NCI-H524 (cell line): ENCODE measurements around the gene ACTL8.

Experiments
- DNase-seq, 2 experiments: peaks; one replicate each; lab custom pipeline; 2025; lab: John Stamatoyannopoulos, UW

ACTL8 gene

GRCh38 chr1:17802945-17803344 lies 47.8 kb downstream of the ACTL8 start:
- no peak for DNase-seq

DNA sequence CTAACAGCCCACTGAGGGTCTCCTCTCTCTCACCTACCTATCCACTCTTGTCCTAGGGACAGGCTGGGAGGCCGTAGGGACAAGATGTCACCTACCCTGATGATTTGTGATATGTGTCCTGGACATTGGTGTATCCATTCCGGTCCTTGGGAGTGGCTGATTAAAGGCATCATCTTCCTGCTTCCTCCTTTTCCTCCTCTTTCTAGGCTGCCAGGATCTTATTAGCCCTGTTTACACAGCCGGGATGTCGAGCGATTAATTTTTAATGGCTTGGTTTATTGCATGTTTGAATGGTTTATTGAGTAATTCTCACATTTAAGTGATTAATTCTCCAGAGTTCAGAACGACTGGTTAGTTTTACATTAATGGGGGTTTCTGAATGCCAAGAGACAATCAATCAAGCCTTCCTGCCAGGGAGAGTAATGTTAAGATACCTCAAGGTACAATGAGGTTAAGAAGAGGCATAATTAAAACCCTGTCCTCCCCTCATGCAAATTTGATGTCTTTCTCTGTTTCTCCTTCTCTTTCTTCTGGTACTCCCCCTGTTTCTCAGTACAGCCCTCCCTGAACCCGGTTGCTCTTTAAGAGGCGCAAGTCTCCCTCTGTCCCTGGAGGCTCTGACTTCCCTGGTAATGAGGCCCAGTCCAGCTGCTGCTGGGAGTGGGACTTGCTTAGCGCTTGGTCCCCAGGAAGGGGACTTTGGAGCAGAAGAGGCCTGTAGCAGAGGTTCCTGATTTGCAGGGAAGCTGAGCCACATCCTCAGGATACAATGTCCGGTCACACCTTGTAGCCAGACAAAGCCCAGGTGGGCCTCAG lies 50.9 kb downstream of the ACTL8 start:
- DNase-seq: no peak

GRCh38 chr1:17808816-17809215 lies 53.7 kb downstream of the ACTL8 start:
- no peak for DNase-seq

DNA sequence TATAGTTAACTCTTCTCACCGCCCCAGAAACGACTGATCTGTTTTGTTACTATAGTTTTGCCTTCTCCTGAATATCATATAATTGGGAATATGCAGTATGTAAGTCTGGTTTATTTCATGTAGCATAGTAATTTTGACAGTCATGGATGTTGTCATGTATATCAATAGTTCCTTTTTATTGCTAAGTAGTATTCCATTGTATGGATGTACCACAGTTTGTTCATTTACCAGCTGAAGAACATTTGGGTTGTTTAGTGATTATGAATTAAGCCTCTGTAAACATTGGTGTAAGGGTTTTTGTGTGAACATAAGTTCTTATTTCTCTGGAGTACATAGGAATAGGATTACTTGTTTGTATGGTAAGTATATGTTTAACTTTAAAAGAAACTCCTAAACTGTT lies 55.5 kb downstream of the ACTL8 start:
- no peak for DNase-seq

DNA sequence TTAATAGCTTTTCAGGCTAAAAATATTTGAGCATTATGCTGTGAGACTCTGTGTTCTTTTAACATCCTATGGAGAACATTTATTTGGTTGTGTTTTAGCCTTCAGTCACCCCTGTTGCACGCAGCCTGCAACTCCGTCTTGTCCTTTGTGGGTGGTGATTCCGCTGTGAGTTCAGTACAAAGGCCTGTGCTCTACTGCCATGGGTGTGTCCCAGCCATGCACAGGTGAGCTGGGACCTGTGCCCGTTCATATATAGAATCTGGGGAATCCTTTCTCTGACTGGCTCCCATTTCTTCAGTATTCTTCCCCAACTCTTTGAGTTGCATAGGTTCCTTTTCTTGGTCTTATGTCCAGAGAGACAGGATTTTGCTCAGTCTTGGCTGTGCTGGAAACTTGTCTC lies 61.4 kb downstream of the ACTL8 start:
- no peak for DNase-seq

DNA sequence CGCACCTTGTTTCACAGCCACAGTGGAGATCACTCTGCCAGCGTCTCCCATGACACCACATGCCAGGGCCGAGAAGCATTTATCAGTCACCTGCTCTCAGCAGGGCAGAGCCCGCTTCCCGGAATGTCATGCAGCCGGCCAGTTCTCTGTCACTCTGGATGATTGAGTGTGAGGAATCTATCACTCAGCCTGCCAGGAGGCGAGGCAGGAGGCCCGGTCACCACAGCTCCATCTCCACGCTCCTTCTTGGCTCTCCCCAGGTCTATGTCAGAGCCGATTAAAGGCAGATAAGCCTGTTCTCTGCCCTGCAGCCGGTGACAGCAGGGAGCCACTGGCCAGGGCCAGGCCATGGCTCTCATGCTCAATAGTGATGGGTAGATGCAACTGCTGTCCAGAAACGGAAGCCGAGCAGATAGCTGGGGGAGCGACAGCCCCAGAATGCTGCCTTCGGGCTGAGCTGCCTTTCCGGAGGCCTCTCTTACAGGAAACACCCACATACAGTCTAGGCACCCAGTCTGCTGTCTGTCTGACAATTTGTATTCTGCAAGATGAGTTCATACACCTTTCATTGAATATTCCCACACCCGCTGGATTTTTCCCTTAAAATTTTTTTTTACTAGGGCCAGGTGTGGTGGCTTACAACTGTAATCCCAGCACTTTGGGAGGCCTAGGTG lies 64.1 kb downstream of the ACTL8 start:
- no peak for DNase-seq

- no peak for DNase-seq
These were observed 65.1 kb downstream of the ACTL8 start for GRCh38 chr1:17820198-17820597.

GRCh38 chr1:17822741-17823426 lies 67.8 kb downstream of the ACTL8 start:
- no peak for DNase-seq

DNA sequence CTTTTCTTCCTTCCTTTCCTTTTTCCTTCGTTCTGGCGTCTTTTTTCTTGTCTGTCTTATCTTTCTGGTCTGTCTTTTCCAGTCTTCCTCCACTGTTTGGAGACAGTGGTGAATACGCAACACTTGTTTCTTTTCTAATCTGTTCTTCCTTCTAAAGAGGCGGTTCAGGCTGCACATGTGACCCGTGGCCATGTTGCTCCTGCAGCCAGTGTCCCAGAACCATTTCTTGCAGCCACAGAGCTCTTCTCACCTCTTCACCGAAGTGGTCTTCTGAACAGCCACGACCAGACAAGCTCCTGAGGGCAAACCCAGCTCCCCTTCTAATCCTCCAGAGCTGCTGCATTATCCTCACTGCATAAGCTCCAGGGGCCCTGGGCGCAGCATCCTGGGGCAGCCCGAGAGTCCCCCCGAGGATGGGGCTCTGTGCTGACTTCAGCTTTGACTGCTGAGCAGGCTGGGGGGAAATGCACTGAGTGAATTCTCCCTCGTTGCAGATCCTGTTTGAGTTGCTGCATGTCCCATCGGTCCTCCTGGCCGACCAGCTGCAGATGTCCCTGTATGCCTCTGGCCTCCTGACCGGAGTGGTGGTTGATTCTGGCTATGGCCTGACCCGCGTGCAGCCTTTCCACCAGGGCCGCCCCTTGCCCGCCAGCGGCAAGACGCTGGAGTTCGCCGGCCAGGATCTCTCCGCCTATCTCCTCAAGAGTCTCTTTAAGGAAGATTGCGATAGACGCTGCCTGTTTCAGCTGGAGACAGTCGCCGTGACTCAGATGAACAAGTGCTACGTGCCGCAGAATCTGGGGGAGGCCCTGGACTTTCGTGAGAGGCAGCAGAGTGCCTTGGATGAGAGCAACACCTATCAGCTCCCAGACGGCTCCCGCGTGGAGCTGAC lies 70.4 kb downstream of the ACTL8 start:
- DNase-seq: no peak

DNA sequence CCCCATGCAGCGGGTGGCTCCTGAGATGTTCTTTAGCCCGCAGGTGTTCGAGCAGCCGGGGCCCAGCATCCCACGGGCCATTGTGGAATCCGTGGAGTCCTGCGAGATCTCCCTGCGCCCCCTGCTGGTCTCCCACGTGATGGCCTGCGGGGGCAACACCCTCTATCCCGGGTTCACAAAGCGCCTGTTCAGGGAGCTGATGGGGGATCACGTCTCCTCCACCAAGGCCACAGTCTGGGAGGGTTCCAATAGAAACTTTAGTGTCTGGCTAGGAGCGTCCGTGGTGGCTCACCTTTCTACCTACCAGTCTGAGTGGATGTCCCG lies 71.0 kb downstream of the ACTL8 start:
- DNase-seq: peak in 1 of 2 experiments; percentile 28

DNA sequence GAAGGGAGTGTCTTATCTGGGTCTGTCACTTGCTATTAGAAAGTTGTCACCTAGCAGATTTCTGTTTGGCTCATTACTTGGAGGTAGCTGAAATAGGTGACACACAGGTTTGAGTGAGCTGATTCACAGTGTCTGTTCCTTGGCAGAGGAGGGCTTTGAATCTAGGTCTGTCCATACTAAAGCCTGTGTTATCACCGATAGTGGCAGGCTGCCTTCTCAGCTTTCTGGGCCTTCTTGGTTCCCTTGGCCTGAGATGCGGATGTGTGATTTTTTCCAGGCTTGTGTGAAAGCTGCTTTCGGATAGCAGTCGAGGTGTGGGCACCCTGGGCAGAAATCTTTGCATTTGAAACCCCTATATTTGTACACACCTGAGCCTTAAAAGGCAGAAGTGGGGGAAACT lies 73.9 kb downstream of the ACTL8 start:
- DNase-seq: no peak

DNA sequence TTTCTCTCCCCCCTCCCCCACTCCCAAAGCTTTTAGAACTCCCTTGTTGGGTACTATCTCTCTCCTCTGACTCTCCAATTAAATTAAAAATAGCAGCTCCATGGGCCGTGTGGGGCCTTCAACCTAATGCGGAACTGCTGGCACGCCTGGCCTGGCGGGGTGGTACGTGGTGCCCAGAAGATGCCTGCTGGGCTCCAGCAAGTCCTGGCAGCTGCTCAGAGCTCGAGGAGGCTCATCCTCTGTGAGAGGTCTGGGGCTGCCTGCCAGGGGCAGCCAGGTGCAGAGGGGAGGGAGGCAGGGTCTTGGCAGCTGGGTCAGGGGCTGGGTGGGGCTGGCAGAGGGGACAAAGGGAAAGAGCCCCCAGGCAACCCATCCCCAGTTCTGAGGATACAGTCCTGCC lies 74.4 kb downstream of the ACTL8 start:
- DNase-seq: peak; percentile 46 to 84

DNA sequence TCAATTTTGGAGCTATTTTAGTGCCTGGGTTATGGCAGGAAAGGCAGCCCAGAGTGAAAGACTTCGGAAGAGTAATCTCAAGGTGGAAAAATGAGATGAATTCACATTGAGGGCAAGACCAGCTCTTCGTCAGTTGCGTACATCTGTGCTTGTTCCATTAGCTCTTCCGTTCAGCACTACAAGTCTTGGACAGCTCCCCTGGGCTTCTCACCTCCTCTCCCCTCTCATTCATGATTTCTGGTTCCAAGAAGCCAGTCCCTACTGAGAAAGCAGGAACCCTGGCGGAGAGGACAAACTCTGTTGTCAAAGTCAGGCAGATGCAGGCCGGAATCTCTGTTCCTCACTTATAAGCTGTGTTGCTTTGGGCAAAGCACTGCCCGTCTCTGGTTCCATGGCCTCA lies 76.5 kb downstream of the ACTL8 start:
- no peak for DNase-seq

DNA sequence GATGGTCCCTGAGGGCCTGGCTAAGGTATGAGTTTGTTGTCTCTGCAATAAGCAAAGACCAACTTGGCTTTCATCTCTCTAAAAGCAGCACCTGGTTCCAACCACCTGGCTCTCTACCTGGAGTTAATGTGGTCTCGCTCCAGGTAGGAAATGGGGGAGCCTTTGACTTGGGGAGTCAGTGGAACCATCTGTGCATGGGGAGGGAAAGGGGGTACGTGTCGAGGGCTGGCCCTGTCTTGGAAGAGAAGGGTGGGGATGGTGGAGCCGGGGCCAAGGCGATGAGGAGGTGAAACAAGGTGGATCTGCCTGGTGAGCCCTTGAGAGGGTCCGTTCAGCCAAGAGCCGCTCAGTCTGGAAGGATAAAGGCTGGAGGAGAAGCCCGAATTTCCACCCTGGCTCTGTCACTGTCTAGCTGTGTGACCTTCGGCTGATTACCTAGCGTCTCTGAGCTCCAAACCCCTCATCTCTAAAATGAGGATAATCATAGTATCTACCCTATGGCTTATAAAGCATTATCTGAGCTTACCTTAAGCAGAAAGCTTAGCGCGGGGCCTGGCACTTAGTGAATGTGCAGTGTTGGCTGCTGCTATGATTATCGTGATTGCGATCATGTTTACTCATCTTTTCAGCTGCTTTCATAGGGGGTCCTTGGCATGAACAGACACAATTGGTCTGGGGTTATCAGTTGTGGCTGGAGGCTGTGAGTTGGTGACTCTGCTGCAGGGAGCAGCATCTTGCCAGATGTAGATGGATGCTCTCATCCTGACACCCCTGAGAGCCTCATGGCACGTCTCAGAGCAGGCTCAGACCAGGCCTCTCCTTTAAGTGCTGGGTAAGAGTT lies 78.7 kb downstream of the ACTL8 start:
- DNase-seq: peak in 1 of 2 experiments; percentile 32

DNA sequence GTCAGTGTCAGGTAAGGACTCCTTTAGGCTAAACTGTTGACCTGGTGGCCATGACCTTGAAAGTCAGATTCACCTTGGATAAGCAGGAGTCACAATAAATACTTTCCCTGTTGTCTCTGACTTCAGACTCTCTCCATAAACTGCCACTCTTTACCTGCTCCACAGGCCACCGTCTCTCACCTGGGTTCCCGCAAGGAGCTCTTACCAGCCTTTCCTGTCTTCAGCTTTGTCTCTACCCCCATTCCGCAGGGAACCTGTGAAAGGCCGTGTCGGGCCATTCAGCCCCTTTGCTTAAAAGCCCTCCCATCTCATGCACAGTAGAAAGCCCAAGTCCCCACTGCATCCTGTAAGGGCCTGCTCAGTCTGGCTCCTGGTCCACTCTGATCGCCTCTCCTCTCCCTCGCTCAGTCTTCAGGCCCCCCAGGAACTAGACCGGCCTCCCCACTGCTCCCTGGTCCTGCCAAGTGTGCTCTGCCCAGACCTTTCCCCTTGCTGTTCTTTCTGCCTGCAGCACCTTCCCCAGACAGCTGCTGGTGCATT lies 79.5 kb downstream of the ACTL8 start:
- DNase-seq: no peak

GRCh38 chr1:17837233-17838030 lies 82.3 kb downstream of the ACTL8 start:
- no peak for DNase-seq

DNA sequence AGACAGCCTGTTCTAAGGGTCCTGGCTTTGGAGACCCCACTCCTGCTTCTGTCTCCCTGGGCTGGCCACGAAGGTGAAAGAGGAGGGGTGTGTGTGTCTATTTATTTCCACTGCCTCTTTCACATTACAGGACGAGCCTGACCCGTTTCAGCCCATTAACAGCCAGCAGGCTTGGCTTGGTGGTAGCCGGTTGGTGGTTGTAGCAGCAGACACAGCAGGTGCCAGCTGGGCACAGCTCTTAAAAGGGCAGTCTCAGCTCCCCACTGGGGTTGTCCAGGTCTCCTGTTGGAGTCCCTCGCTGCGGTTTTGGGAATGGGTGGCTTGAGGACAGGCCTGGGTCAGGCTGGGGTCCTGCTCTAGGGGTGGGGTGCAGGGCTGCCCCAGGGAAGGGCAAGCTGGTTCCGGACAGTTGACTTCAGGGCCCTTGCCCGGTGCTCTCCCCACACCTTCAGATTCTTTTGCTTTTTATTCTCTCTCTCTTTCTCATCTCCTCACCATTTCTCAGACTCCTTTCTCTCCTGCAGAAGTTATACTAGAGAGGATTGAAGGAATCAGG lies 84.6 kb downstream of the ACTL8 start:
- DNase-seq: peak in 1 of 2 experiments; percentile 39

- DNase-seq: no peak
These were observed 86.8 kb downstream of the ACTL8 start for GRCh38 chr1:17841944-17842343.

DNA sequence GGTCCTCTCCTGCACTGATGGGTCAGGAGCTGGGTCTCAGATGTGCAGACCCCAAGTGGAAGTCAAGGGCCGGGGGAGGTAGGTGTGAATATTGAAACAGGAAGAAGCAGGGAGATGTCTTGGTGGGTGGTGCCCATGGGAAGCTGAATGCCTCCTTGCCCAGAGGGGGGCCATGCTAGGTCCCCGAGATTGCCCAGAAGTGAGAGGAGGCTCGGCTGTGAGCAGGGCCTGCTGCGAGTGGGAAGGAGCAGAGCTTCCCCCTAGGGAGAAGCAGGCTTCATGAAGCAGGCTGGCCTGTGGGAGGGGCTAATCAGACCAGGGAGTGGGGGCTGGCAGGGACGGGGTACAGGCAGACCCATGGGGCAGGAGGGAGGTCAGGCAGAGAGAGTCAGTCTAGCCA lies 87.6 kb downstream of the ACTL8 start:
- peak in 1 of 2 experiments; percentile 20 for DNase-seq
